Stimulated activated CD4-positive, alpha-beta T cell treated with anti-CD3 and anti-CD28 coated beads, Interleukin-1b, Interleukin-23, amount 100 ng/mL, for 4 hours (primary cell): Measurements from ENCODE around the gene EFTUD2.
A peak's percentile ranks its signal among the peaks of the same experiment; 100 is the strongest.
"Not testable (repeated sequence)": the region's sequence is repeated elsewhere in the genome, so short reads cannot be mapped to it uniquely, and the experiment has no call there.

Experiments
- DNase-seq, 2 donors: peaks; one replicate each; pipeline ENCODE4 v3.0.0-alpha.2; 2020; ENCODE audit warnings: low read depth in 2 of 2

EFTUD2 gene

GRCh38 chr17:44848961-44849489 is 50.2 kb downstream of the EFTUD2 start:
- no peak for DNase-seq

GRCh38 chr17:44848257-44848795 is 50.9 kb downstream of the EFTUD2 start:
- DNase-seq, result no peak

DNA sequence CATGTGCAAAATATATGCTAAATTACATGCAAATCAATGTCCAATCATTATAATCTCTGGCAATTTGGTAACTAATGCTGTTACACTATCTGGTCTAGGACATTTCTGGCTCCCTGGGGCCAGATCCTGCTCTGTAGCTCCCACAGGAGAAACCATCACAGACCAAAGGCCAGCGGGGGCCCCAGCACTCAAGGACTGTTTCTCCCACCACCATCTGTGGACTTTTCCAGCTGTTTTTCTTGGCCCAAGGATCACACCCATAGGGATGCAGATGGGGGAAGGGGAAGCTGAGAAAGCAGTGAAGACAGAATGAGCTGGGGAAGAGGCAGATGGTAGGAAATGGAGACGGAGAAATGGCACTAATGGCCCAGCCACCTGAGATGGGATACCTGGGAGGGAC is 51.7 kb downstream of the EFTUD2 start, which contains the start of gene HIGD1B:
Gene HIGD1B (plus strand): TSS at position 298 of the 400 bp plus-strand sequence. CDS start 270 bp downstream, outside the sequence.
- no peak for DNase-seq

DNA sequence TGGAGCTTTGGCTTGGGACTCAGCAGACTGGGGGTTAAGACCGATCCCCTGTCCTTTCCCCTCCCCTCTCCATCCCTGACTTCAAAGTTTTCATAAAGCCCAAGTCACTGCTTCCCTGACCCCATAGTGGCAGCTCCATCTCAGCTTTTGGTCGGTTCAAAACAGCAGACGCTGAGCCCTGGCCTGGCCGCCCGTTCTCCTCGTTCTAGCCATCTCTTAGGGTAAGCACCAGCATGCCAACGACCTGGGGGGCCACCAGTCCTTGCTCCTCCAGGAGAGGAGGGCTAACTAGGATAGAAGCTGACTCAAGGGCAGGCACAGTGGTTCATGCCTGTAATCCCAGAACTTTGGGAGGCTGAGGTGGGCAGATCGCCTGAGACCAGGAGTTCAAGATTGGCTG is 53.0 kb downstream of the EFTUD2 start:
- no peak for DNase-seq

DNA sequence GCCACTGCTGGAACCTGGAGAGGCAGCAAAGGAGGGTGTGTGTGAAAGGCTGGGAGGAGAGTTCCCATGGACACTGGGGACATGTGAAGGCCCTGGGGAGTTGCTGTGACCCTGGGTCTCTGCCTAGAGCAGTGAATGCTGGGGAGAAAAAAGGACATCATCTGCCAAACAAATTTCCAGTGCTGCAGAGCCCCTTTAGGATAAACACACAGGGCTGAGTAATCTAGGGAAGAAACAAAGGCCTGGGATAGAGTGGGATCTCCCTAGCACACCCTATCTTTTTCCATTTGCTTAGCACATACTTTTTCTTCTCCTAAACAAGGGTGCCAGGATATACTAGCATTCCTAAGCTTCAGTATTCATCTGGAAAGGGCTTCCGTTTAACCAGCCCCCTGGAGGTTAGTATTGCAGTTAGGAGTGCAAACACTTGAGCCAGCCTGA is 54.8 kb downstream of the EFTUD2 start:
- DNase-seq, result no peak

- no peak for DNase-seq
Measured at GRCh38 chr17:44842748-44843147, 56.5 kb downstream of the EFTUD2 start.

DNA sequence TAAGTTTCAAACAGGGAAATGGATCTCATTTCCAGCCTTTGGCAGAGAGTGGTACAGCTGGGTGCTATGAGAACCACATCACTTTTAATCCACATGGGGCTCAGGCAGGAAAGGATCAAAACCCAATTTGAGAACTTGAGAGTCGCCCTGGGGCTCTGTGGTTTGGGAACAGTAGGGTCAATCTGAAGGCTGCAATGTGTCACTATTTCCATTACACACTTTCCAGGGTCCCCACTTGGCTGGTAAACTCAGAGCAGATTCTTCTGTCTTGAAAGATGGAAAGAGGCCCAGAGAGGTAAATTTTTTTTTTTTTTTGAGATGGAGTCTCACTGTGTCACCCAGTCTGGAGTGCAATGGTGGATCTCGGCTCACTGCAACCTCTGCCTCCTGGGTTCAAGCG is 58.3 kb downstream of the EFTUD2 start:
- no peak for DNase-seq

DNA sequence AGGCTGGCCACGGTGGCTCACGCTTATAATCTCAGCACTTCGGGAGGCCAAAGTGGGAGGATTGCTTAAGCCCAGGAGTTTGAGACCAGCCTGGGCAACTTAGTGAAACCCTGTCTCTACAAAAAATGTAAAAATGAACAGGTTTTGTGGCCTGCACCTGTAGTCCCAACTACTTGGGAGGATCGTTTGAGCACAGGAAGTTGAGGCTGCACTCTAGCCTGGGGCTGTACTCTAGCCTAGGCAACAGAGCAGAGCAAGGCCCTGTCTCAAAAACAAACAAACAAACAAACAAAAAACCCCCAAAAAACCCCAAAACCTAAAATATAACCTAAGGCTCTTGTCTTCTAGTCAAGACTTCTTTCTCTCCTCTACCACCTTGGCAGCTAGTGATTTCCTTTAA is 59.0 kb downstream of the EFTUD2 start:
- DNase-seq, result no peak

DNA sequence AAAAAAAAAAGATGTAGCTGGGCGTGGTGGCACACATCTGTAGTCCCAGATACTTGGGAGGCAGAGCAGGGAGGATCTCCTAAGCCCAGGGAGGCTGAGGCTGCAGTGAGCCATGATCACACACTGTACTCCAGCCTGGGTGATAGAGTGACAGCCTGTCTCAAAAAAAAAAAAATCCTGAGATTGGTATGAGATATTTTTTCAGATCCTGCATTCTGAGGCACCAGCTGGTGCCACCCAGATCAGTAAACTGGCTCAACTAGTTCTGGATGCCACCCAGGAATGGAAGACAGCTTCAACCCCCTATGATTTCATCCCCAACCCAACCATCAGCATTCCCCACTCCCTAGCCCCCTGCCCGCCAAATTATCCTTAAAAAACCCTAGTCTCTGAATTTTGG is 62.0 kb downstream of the EFTUD2 start:
- no peak for DNase-seq

GRCh38 chr17:44832805-44833204 is 66.4 kb downstream of the EFTUD2 start:
- DNase-seq, result no peak

GRCh38 chr17:44831371-44831770 is 67.9 kb downstream of the EFTUD2 start:
- no peak for DNase-seq

DNA sequence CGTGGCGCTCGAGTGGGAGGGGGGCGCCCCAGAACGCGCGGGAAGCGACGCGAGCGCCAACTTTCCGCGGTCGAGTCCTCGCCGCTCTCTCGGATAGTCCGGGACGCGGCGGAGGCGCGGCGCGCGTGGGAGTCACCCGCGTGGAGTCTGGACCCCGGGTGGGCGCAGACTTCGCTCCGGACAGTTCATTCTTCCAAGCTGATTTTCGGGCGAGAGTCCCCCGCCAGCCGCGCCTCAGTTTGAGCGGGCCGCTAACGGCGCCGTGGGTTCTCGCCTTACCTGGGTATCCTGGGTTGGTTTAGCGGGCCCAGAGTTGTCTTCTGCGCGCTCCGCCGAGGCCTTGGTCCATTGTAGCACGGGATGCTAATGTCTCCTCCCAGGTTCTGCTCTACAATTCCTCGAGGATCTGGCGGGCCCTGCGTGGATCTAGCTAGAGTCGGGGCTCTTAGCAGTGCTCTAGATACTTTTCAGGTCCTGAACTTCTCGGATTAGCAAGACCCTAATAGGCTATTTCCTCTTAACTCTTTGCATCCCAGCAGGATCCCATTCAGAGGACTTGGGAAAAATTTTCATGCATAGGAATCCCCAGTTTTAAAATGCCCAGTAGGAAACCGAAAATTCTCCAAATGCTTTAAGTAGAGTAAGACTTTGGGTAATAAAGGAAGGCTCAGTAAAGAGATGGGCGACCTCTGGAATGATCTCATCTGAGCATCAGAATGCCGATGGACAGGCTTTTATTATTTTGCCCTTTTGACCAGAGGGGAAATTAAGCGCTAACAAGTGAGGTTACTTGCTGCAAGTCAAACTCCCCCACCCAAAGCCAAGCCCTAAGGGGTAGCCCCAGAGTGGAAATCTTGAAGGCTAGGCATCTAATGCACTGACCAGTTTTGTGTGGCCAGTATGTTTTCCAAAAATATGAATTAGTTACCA is 68.6 kb downstream of the EFTUD2 start:
- peak; percentile 16 to 25 for DNase-seq

GRCh38 chr17:44829523-44830358 is 69.5 kb downstream of the EFTUD2 start, which contains the start of gene GJC1:
TSS of gene GJC1 (minus strand) at chr17:44830287. CDS start at chr17:44805817, 24,470 bp downstream.
- peak; percentile 27 to 38 for DNase-seq

DNA sequence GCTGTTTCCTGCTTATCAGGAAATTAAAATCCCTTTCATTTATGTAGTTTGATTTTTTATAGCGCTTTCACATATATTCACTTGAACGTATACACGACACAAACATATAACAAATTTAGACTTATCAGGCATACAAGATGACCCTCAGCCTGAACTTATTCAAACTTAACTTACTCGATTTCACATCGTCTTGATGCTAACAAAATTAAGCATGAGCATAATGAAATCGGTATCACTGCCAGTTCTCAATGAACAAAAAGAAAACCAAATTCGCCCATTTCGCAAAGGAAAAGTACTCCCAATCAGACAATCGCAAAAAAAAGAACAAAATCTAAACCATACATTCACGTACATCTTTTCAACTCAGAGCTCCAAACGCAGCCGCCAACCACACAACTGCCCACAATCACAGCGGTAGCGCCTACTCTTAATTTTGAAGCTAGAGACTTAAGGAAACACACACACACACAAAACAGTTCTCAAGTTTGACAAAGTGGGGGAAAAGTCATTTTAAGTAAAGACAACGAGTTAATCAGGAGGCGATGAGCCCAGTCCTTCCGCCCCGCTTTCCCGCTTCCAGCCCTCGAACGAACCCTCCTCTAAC is 70.2 kb downstream of the EFTUD2 start:
- no peak for DNase-seq

GRCh38 chr17:44827863-44828262 is 71.4 kb downstream of the EFTUD2 start:
- no peak for DNase-seq

DNA sequence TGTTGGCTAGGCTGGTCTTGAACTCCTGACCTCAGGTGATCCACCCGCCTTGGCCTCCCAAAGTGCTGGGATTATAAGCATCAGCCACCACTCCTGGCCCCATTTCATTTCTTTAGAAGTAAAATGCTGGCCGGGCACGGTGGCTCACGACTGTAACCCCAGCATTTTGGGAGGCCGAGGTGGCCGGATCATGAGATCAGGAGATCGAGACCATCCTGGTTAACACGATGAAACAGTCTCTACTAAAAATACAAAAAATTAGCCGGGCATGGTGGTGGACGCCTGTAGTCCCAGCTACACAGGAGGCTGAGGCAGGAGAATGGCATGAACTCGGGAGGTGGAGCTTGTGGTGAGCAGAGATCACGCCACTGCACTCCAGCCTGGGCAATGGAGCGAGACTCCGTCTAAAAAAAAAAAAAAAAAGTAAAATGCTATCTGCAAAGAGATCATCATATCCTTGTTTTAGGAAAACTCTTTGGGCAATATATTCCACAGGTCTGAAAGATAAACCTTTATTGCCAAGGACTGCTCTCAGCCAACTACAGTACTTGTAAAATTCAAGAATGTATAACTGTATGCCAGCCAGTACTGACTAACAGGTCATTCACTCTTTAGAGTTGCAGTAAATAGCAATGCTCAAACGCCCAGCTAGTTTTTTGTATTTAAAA is 73.0 kb downstream of the EFTUD2 start:
- no peak for DNase-seq

- not testable (repeated sequence) for DNase-seq
Measured at GRCh38 chr17:44825236-44825635, 74.0 kb downstream of the EFTUD2 start.

DNA sequence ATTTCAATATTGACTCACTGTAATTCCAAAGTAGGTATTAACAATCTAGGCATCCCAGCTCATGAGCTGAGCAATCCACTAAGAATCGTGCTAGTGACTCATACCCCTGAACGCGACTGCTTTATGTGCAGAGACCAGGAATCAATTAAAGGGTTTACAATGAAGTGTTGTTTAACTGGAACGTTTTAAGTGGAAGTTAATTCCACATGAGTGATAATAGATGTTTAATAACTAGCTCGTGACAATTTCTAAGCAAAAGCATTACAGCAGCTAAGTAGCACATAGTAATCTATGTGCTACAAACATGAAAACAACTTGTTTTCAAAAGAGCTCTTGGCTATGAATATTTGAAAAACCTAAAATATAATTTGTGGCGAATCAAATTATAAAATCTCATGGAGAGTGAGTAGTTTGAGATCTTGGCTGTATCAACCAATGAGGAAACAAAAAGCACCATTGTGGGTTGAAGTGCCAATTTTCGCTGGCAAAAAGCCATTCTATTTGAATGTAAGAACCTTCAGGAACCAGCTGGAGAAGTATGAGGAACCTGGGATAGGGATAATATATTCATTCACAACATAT is 78.5 kb downstream of the EFTUD2 start:
- no peak for DNase-seq

DNA sequence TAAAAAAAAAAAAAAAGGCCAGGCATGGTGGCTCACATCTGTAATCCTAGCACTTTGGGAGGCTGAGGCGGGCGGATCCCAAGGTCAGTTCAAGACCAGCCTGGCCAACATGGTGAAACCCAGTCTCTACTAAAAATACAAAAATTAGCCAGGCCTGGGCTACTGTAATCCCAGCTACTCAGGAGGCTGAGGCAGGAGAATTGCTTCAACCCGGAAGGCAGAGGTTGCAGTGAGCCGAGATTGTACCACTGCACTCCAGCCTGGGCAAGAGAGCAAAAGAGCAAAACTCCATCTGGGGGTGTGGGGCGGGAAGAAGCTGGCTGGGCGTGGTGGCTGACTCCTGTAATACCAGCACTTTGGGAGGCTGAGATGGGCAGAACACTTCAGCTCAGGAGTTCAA is 80.7 kb downstream of the EFTUD2 start:
- not testable (repeated sequence) for DNase-seq

GRCh38 chr17:44812263-44812662 is 87.0 kb downstream of the EFTUD2 start:
- DNase-seq, result no peak
